GM19455 (cell line): ENCODE data around the gene GALNT7.

ENCODE experiments used
- ATAC-seq: cut with Tn5 transposase; IDR thresholded peaks from one replicate; pipeline ENCODE4 v1.9.1; 2021; ENCODE audit not compliant: unreplicated experiment

GALNT7 gene

GRCh38 chr4:173334085-173334890 lies 165.7 kb downstream of the GALNT7 start, which contains the start of gene HMGB2:
TSS of gene HMGB2 (minus strand) at chr4:173334358. CDS start at chr4:173333649, 709 bp downstream.
- ATAC-seq: peak; percentile 89

- peak; percentile 33 for ATAC-seq
These were observed 166.5 kb downstream of the GALNT7 start for GRCh38 chr4:173334891-173335752.

GRCh38 chr4:173337463-173337862 lies 168.9 kb downstream of the GALNT7 start:
- no peak for ATAC-seq

GRCh38 chr4:173343832-173344397 lies 175.3 kb downstream of the GALNT7 start:
- no peak for ATAC-seq

- ATAC-seq: no peak
These were observed 177.0 kb downstream of the GALNT7 start for GRCh38 chr4:173345648-173346047.

GRCh38 chr4:173346074-173346473 lies 177.5 kb downstream of the GALNT7 start:
- ATAC-seq: no peak

GRCh38 chr4:173347467-173347866 lies 178.9 kb downstream of the GALNT7 start:
- ATAC-seq: no peak

GRCh38 chr4:173357939-173358338 lies 189.3 kb downstream of the GALNT7 start:
- no peak for ATAC-seq

- no peak for ATAC-seq
These were observed 192.1 kb downstream of the GALNT7 start for GRCh38 chr4:173360587-173361221.

- ATAC-seq: no peak
These were observed 194.1 kb downstream of the GALNT7 start for GRCh38 chr4:173362666-173363065.

GRCh38 chr4:173365359-173365996 lies 196.9 kb downstream of the GALNT7 start:
- ATAC-seq: no peak

GRCh38 chr4:173367285-173367684 lies 198.7 kb downstream of the GALNT7 start:
- peak; percentile 10 for ATAC-seq

- no peak for ATAC-seq
These were observed 199.3 kb downstream of the GALNT7 start for GRCh38 chr4:173367946-173368345.

- ATAC-seq: peak; percentile 2
These were observed 201.5 kb downstream of the GALNT7 start for GRCh38 chr4:173370130-173370476.

GRCh38 chr4:173370477-173371291 lies 202.1 kb downstream of the GALNT7 start, which contains the start of gene SAP30:
TSS of gene SAP30 (plus strand) at chr4:173370954. CDS start at chr4:173371183, 229 bp downstream.
- ATAC-seq: peak; percentile 68

- peak; percentile 26 for ATAC-seq
These were observed 202.9 kb downstream of the GALNT7 start for GRCh38 chr4:173371292-173372192.
